Breast epithelium (tissue), 3 donors: ENCODE measurements around the gene SUFU.

ENCODE experiments used
- POLR2A ChIP-seq: fragments of 450-650 bp; IDR thresholded peaks from one replicate; pipeline ENCODE4 v1.6.1; 2016; ENCODE audit warnings: antibody characterized with exemption, mild to moderate bottlenecking, moderate library complexity
- TF ChIP-seq, protein P1 (sequence below), 3 donors: fragments of 450-650 bp; IDR thresholded peaks; one replicate each; pipeline ENCODE4 v1.5.1; 2016 to 2017; ENCODE audit warnings: antibody characterized with exemption in 3 of 3, mild to moderate bottlenecking in 3 of 3, moderate library complexity in 3 of 3

DNA sequence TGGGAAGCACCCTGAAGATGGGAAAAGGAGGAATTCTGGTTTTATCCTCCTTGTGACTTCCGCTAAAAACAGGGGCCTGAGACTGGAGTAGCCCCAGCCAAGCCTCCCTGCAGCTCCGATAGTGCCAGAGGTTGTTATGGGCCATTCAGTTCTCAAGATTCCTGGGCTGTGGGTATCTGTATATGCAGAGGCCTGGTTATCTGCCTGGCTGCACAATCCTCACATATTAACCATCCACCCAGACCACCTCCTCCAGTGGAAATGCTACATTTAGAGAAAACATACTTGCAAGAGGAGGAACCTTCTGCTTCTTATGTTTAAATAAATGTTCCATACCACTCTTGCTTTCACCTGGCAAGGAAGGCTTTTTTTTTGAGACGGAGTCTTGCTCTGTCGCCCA lies 175.8 kb downstream of the SUFU start:
- TF ChIP-seq, protein P1, sequence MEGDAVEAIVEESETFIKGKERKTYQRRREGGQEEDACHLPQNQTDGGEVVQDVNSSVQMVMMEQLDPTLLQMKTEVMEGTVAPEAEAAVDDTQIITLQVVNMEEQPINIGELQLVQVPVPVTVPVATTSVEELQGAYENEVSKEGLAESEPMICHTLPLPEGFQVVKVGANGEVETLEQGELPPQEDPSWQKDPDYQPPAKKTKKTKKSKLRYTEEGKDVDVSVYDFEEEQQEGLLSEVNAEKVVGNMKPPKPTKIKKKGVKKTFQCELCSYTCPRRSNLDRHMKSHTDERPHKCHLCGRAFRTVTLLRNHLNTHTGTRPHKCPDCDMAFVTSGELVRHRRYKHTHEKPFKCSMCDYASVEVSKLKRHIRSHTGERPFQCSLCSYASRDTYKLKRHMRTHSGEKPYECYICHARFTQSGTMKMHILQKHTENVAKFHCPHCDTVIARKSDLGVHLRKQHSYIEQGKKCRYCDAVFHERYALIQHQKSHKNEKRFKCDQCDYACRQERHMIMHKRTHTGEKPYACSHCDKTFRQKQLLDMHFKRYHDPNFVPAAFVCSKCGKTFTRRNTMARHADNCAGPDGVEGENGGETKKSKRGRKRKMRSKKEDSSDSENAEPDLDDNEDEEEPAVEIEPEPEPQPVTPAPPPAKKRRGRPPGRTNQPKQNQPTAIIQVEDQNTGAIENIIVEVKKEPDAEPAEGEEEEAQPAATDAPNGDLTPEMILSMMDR (IDR thresholded peaks at IDR 0.05) = no peak
- TF ChIP-seq POLR2A = no peak
